Bone marrow (tissue), 2 donors: ENCODE measurements around the gene STARD9.
A peak's percentile ranks its signal among the peaks of the same experiment; 100 is the strongest.
"Not testable (repeated sequence)": the region's sequence is repeated elsewhere in the genome, so short reads cannot be mapped to it uniquely, and the experiment has no call there.

Experiments
- DNase-seq, 2 donors: peaks; one replicate each; lab custom pipeline; 2025; lab: John Stamatoyannopoulos, UW

The STARD9 gene

DNA sequence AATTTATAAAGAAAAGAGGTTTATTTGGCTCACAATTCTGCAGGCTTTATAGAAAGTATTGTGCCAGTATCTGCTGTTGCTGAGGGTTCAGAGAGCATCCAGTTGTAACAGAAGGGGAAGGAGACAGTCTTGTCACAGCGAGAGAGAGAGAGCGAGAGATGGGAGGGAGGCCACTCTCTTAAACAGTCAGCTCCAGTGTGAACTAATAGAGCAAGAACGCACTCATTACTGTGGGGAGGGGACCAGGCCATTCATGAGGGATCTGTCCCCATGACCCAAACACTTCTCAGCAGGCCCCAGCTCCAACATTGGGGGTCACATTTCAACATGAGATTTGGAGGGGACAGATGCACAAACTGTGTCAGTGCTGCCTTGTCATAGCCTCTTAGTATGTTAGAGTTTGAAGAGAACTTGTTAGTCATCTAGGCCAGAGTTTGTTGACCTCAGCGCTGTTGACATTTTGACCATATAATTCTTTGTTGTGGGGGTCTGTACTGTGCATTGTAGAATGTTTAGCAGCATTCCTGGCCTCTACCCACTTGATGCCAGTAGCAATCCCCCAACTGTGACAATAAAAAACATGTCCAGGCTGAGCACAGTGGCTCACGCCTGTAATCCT is 15.3 kb downstream of the STARD9 start:
- DNase-seq: no peak

DNA sequence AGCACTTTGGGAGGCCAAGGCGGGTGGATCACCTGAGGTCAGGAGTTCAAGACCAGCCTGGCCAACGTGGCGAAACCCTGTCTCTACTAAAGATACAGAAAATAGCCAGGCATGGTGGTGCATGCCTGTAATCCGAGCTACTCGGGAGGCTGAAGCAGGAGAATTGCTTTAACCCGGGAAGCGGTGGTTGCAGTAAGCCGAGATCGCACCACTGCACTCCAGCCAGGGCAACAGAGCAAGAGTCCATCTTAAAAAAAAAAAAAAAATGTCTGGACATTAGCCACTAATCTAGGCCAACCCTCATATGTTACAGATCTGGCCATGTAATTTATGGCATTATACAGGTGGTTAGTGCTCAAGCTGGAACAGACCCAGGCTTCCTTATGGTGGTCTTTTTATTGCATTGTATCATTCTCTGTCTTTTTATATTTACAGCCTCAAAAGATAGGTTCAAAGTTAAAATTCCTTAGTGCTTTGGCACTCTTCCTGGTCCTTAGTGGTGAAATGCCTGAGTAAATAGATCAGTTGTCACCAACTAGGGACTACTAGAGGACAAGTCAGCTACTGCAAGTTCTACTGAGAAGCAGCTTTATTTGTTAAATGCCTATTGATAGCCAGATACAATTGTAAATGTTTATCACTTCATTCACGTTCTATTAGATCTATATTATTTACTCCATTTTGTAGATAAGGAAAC is 16.0 kb downstream of the STARD9 start:
- peak in 1 of 2 donors; percentile 12 for DNase-seq

DNA sequence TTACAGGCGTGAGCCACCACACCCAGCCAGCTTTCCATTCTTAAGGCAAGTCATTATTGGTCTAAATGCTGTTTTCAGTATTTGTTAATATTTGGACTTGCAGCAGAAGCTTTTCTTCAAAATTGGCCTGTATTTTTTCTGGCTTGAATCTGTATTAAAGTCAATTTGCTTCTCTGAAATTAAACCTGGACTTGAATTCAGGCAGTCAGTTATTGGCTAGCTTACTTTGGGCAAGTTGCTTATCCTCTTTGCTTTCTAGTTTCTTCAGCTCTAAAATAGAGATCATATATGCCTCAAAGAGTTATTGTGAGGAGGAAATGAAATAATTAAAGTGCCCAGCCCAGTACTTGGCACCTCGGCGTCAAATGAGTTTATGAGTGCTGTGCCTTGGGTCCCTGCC is 17.3 kb downstream of the STARD9 start:
- DNase-seq: no peak

DNA sequence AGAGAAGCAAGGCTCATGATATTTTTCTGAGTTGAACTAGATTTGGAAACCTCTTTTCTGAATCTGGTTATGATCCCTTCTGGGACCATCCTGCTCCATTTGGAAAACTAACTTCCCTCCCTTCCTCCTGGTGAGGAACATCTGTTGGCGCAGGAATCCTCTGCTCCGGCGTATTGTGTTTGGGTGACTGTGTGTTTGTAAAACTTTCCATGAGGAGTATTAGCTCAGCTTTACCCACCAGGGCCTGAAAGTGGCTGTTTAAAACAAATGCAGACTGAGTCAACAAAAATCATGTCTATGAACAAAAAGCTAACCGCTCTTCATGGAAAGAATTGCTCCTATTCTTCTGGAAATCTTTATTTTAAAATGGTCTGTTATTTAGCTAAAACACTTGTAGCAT is 17.7 kb downstream of the STARD9 start:
- no peak for DNase-seq

DNA sequence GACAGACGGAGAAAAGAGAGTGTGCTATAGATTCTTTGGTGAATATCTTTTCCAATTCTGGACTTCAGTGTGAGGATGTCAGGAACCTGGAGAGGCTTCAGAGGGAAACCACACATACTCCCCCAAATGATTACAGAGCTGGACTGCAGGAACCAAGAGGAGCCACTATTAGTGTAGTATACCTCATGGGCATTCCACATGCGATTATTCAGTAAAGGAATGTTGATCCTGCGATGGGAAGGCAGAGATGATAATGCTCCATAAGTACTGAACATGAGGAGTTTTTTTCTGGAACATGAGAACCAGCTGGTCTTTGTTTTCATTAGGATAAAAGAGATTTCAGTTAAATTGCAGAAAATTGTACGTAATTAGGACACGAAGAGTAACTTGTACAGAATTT is 18.7 kb downstream of the STARD9 start:
- no peak for DNase-seq

DNA sequence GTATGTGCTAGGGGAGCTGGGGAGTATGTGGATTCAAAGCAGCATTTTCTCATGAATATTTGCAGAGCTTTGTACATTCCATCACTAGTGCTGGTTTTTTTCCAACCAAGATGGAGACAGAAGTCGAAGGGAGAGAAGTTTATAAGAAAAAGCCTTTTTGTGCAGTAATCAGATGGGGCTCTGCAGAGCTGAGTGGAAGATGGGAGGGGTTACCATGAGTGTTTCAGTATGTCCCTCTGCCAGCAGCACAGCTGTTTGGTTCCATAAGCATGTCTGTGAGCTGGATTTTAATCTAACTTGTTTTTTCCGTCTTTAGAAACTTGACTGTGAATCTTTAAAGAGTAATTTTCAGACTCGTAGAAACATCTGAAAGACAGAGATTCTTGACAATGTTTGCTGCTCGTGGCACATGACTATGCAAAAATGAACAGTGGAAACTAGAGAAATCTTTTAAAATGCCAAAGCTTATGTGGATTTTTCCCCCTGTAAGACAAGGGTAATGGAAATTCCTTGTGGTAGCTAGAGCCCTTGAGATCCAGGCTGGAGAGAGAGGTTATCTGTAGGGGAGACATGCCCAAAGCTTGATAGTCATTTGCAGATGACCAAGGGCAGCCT is 20.3 kb downstream of the STARD9 start:
- DNase-seq: no peak

DNA sequence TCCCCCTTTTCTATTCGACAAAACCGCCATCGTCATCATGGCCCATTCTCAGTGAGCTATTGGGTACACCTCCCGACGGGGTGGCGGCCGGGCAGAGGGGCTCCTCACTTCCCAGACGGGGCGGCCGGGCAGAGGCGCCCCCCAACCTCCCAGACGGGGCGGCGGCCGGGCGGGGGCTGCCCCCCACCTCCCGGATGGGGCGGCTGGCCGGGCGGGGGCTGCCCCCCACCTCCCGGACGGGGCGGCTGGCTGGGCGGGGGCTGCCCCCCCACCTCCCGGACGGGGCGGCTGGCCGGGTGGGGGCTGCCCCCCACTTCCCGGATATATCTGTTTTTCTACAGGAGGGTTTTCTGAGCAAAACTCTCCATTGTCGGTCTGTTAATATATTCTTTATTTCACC is 25.9 kb downstream of the STARD9 start:
- DNase-seq: not testable (repeated sequence)

DNA sequence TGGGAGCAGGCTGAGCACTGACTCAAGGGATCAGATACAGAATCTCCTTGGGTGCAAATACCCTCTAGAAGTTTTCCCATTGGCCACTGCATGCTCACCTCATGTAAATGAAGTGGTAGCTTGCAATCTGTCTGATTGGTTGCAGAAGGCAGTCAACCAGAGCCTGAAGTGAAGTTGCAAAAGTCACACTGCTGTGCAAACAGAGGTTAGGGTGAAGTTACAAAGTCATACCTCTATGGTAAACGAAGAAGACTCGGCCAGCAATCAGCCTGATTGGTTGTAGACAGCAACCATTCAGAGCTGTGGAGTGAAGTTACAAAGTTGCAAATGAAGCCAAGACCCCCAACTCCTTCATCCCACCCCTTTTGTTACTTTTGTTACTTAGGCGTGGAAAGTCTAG is 27.1 kb downstream of the STARD9 start:
- DNase-seq: no peak

DNA sequence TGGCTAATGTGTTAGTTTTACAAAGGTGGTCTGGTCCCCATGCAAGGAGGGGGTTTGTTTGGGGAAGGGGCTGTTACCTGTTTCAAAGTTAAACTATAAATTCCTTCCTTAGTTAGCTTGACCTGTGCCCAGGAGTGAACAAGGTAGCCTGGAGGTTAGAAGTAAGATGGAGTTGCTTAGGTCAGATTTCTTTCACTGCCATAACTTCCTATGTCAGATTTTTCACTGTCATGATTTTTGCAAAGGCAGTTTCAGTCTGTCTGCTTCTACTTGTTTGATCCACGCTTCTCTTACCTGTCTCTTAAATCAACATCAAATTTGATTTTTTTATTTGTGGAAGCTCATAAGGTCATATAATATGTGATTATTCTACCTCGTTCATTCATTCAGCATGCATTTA is 28.6 kb downstream of the STARD9 start:
- DNase-seq: no peak

DNA sequence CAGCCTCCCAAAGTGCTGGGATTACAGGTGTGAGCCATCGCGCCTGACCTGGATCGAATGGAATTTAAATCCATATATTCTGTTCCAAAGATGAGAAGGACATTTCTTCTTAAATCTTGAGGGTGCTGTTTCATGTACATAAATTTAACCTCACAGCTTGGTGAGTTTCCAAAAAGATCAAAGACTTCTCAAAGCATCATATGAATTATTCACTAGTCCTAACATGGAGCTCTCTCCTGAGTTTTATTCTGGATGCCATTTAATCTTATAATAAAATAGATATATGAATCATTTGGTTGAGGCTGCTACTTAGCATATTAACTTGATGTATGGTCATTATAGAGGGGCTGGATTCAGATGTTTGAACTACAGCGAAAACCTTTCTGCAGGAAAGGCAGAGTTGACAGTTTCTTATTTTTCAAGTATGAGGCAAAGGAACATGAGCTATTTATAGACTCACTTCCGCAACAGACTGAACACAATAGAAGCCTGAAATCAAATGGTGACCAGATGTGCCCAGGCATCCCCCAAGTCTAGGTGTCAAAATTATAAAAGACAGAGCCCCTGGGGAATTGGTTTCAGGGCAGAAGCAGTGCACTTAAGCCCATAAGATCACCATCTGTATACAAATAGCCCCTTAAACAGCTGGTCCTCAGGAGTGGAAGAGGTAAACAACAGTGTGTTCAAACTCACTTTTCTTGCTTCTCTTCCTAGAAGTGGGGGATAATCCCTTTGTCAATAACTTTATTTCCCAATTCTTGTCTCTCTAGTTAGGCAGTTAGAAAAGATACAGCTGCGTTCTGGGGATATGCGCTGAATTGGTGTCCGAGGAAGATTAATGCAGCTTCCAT is 29.7 kb downstream of the STARD9 start:
- peak in 1 of 2 donors; percentile 64 for DNase-seq

DNA sequence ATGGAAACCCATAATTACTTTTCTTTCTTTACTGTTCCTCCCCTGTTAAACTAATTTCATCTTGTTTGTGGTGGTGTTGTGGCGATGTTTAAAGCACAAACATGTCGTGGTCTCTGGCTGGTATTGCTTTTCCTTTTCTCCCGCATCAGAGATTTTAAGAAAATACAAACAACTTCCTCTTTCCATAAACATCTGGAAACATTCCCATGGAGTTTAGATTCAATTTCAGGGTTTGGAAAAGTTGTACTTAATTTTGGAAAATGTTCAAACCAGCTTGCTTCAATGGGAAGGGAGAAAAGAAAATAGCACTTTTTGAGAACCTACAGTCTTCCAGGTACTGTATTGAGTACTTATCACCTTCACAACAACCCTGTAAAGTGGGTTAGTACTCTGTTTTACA is 30.4 kb downstream of the STARD9 start:
- DNase-seq: no peak

DNA sequence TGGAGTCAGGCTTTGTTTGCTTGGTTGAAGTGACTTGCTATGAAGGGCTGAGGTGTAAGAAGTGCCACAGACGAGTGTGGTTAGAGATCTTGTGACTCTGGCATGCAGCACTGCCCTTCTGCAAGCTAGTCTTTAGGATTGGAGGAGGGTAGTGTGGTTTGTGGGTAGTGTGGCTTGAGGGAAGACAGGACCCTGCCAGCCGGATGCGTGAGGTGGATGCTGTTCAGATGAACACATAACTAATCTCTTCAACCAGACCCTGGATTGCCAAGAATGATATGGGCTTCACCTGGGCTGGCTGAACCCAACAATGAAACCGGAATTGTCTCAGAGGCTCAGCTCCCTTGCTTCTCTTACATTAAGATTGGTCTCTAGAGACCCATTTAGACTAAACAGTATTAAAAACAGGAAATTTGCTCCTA is 32.7 kb downstream of the STARD9 start:
- DNase-seq: peak in 1 of 2 donors; percentile 95

DNA sequence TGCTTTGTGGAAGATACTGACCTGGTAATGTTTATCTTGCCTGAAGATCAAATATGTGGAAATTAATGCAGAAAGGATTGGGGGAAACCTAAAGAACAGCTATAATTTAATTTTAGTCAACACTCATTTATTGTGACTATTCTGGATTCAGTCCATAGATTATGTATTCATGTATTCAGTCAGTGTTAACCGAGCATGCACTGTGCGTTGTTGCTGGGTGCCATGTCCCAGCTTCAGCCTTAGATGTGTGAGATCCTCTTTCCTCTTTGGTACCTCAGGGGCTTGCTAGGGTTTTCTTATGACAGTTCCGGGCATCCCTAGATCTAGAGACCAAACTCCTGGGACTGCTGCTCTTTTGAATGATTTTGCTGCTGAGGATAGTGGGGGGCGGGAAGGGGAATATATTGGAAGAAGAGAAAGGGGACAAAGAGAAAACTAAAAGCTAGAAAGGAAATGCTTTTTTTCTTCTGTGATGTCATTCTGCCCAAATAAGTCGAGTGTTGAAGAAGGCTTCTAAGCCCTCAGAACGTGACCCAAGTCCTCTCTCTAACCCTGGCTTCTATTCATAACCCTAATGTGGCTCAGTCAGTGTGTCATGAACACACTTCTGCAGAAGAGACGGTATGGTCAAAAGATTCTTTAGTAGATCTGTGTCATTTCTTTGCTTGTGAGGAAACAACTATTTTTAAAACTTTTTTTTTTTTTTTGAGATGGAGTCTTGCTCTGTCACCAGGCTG is 33.5 kb downstream of the STARD9 start:
- no peak for DNase-seq

DNA sequence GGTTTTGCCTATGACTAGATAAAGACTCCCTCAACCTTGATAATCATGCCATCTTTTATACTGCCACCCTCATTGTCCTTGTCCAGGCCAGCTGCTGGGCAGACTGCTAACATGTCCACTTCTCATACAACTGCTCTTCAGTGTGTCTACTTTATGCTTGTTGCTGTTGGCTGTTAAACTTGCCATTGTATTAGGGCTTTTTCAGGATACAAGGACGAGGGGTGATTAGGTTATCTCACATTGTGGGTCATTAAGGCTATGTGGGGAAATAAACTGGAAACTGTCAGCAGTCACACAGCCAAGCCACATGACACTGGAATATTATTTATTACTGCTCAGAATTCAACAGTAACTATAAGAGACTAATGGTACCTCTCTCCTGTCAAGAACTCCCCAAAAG is 36.1 kb downstream of the STARD9 start:
- DNase-seq: no peak

DNA sequence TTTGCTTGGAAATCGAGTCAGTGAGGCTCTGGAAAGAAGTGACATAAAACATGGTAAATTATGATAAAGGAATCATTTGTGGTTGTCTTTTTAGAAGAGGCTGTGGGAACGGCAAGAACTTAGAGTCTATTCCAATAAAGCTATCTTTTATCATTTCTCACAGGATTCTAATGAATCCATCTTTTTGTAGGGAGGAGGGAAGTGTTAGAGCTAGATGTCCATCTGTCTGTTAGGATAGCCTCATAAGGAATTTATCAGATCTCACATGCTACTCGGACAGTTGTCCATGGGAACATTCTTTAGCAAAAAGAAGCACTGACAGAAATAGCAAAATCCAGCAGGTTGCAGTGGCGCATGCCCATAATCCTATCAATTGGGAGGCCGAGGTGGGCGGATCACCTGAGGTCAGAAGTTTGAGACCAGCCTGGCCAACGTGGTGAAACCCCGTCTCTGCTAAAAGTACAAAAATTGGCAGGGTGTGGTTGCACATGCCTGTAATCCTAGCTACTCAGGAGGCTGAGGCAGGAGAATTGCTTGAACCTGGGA is 37.0 kb downstream of the STARD9 start:
- DNase-seq: no peak

DNA sequence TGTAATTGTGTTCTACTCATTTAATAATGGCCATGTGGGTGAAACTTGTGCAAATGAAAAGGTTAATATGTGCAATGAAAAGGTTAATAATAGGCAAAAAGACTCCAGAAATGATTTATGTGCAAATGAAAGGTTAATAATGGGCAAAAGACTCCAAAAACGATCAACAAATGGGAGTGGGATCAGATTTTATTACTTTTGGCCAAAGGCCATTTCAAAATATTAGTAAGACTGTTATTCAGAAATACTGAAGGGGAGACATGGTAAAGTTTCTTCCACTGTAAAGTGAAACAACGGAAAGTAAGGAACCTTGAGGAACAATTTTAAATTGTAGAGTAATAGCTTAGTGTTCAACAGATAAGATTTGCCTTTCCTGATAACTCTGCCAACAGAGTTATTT is 40.7 kb downstream of the STARD9 start:
- no peak for DNase-seq

DNA sequence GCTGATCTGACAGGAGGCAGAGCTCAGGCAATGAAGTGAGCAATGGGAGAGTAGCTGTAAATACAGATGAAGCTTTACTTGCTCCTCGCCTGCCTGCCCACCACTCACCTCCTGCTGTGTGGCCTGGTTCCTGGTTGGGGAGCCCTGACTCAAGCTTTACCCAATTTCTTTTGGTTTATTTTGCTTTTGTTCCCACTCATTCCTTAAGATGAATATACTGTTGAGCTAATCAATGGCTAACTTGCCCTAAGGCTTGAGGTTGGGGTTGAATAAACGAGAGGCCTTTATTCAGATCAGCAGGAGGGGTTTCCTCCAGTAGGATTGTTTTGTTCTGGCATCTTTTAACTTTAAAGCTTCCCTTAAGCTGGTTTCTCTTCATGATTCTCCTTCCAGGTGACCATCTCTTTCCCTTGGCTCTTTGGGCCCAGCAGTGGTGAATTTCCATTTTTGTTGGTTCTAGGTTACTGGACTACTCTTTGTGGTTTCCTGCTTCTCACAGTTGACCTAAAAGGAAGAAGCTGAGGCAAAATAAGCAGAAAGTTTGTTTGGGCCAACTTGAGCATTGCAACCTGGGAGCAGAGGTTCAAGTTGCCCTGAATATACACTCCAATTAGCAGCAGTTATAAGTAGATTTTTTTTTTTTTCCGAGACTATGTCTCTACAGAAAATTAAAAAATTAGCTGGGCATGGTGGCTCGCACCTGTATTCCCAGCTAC is 44.4 kb downstream of the STARD9 start:
- no peak for DNase-seq

DNA sequence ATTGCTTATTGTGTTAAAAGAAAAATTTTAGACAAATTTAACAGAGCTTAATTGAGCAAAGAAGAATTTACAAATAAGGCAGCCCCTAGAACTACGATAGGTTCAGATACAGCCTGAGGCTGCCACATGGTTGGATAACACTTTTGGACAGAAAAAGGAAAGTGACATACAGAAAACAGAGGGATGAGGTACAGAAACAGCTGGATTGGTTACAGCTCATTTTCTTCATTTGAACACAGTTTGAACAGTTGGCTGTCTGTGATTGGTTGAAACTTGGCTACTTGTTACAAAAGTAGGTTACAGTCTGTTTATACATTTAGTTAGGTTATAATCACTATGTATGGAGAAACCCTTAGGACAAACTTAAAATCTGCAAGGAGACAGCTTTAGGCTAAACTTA is 46.0 kb downstream of the STARD9 start:
- no peak for DNase-seq

DNA sequence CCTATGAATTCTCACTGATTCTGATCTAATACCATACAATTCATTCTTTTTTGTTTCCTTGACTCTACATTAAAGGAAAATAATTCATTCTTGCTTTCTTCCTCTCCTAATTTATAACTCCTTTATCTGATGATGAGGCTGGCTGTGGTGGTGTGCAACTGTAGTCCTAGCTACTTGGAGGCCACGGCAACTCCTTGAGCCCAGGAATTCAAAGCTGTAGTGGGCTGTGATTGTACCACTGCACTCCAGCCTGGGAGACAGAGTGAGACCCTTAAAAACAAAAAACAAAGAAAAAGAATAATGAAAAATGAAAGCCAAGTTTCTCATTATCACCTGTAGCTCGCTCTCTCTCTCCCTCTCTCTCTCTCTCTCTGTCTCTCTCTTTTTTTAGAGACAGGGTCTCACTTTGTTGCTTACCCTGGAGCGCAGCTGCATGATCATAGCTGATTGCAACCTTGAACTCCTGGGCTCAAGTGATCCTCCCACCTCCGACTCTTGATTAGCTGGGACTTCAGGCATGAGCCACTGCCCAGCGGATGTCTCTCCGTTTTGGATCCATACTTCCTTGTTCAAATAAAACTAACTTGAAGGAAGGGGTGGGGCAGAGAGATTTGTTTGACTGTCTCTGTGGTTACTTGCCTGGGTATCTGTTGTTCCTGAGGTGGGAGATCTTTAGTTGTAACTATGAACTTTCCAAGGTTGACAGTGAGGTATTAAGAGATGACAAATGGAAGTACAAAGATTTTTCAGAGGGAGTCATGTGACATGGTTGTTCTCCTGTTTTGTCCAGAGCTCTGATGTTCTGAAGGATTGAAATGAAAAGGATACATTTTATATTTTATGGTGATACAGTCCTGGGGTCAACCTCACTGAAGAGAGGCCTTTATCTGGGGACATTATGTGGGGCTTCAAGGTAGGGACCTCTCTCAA is 46.9 kb downstream of the STARD9 start:
- no peak for DNase-seq

DNA sequence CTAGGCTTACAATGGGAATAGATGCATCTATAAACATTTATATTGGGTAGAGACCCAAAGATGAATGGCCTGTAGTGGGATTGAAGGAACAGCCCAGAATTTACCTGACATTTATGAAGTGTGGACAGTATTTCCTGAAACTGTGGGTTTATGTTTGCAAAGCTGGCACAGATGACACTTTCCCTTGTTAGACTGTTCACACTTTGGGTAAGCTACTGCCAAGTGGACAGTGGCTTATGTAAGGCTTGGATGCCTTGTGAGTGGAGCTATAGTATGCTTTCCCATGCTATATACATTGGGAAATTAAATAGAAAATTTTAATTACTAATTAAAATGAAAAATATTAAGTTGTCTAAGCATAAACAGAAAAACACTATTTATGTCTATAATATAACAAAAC is 48.5 kb downstream of the STARD9 start:
- DNase-seq: no peak
